ENCODE data around the gene TP53I13. TPM values are rescaled to one million over a fixed set of nuclear protein-coding genes. Genes with fewer than 3 reads are reported as not detected.

Gene TP53I13
- total and polyA plus RNA-seq, 10 donors: 39.5 to 209 (median 72.0) TPM

GRCh38 chr17:29577385-29578211, 9.1 kb downstream of the TP53I13 start:
- H3K9me3 ChIP-seq: no peaks in the 10 kb centered on the region
- peaks cover 0 to 98% (median 70%) of the 10 kb centered on the region in 6 donors for H3K36me3 ChIP-seq
- H3K4me3 ChIP-seq: no peak overlapping the region
- peak; percentile 74 for DNase-seq
- H3K4me1 ChIP-seq: peaks cover 6 to 62% (median 22%) of the 10 kb centered on the region in 6 donors
- intact Hi-C loops (cut with DNase I; ENCODE audit: low total_unique reads): no loop called here
- H3K27ac ChIP-seq: peak overlapping the region in 2 of 8 donors; percentile 31
- peak in 1 of 3 donors; percentile 39 for TF ChIP-seq POLR2AphosphoS5 (IDR thresholded peaks at IDR 0.05)
- TF ChIP-seq POLR2A (IDR thresholded peaks at IDR 0.05): no peak
- 73 to 87% (median 82%) methylated on average over 14 to 22 of the region's 22 CpGs for WGBS, 5 donors
- no peaks in the 10 kb centered on the region for H3K27me3 ChIP-seq (replicated peaks in 1 of 7)

GRCh38 chr17:29578626-29579485, 10.4 kb downstream of the TP53I13 start:
- Histone ChIP-seq H3K4me1 (peaks cover 7 to 59% (median 16%) of the 10 kb centered on the region in 6 donors), H3K27ac (no peak overlapping the region), H3K36me3 (peaks cover 0 to 96% (median 74%) of the 10 kb centered on the region in 6 donors), H3K9me3 (no peaks in the 10 kb centered on the region), H3K4me3 (no peak overlapping the region), H3K27me3 (replicated peaks in 1 of 7) (no peaks in the 10 kb centered on the region)
- intact Hi-C loops (cut with DNase I; ENCODE audit: low total_unique reads): no loop called here
- TF ChIP-seq POLR2A (IDR thresholded peaks at IDR 0.05): no peak
- TF ChIP-seq CTCF (IDR thresholded peaks at IDR 0.05 in 8 of 11, conservative IDR thresholded peaks at IDR 0.05 in 3 of 11): peak in 1 of 11 experiments; percentile 15
- 95 to 100% (median 96%) methylated on average over 14 of the region's 14 CpGs for WGBS, 5 donors
- peak; percentile 58 for DNase-seq

- H3K9me3 ChIP-seq: no peaks in the 10 kb centered on the region
- intact Hi-C loops (cut with DNase I; ENCODE audit: low total_unique reads): no loop called here
- peak overlapping the region in 3 of 8 donors; percentile 39 to 45 (median 40) for H3K27ac ChIP-seq
- H3K4me1 ChIP-seq: peaks cover 20 to 60% (median 29%) of the 10 kb centered on the region in 6 donors
- TF ChIP-seq CTCF (IDR thresholded peaks at IDR 0.05 in 8 of 11, conservative IDR thresholded peaks at IDR 0.05 in 3 of 11) (peak; percentile 91 to 99 (median 94)), POLR2AphosphoS5 (IDR thresholded peaks at IDR 0.05) (peak; percentile 75 to 84 (median 78)), POLR2A (IDR thresholded peaks at IDR 0.05) (no peak)
- WGBS, 5 donors: 62 to 67% (median 64%) methylated on average over 12 to 15 of the region's 15 CpGs
- H3K4me3 ChIP-seq: no peak overlapping the region
- DNase-seq: peak; percentile 96
- no peaks in the 10 kb centered on the region for H3K27me3 ChIP-seq (replicated peaks in 1 of 7)
- peaks cover 0 to 84% (median 62%) of the 10 kb centered on the region in 6 donors for H3K36me3 ChIP-seq
These were observed 11.6 kb downstream of the TP53I13 start for GRCh38 chr17:29579866-29580771.

All from spleen (tissue), 11 donors.